Nephron (organoid): ENCODE results near the gene NECTIN2.
A peak's percentile ranks its signal among the peaks of the same experiment; 100 is the strongest.

ENCODE experiments used
- H3K27ac Mint-ChIP-seq, 3 experiments: 2 replicates each; pipeline ENCODE4 v1.8.0; 2020; ENCODE audit warnings: mixed read lengths in 3 of 3, mild to moderate bottlenecking in 2 of 3, moderate library complexity in 1 of 3
- H3K27me3 Mint-ChIP-seq: 2 replicates; pipeline ENCODE4 v1.8.0; 2021; ENCODE audit warnings: low read depth, mild to moderate bottlenecking, moderate library complexity, mixed read lengths
- H3K36me3 Mint-ChIP-seq: 2 replicates; pipeline ENCODE4 v1.8.0; 2020; ENCODE audit warnings: low read depth, mixed read lengths
- H3K4me1 Mint-ChIP-seq: 2 replicates; pipeline ENCODE4 v1.8.0; 2020; ENCODE audit warnings: mixed read lengths
- H3K4me3 Mint-ChIP-seq, 3 experiments: 2 replicates each; pipeline ENCODE4 v1.8.0; 2020; ENCODE audit warnings: mild to moderate bottlenecking in 3 of 3, mixed read lengths in 3 of 3, moderate library complexity in 2 of 3
- H3K9me3 Mint-ChIP-seq: 2 replicates; pipeline ENCODE4 v1.8.0; 2020; ENCODE audit warnings: mixed read lengths
- CTCF ChIP-seq, 3 experiments: fragments of 200-600 bp; sonication (generic); IDR thresholded peaks; one replicate each; pipeline ENCODE4 v1.5.0; 2021; ENCODE audit warnings: antibody characterized with exemption in 3 of 3; ENCODE audit not compliant: unreplicated experiment in 3 of 3

Gene NECTIN2

GRCh38 chr19:44839276-44839675, 6.8 kb upstream of the NECTIN2 start:
- Mint-ChIP-seq H3K4me3 (no peak overlapping the region), H3K9me3 (no peaks in the 10 kb centered on the region), H3K27me3 (no peaks in the 10 kb centered on the region), H3K36me3 (no peaks in the 10 kb centered on the region), H3K27ac (no peak overlapping the region), H3K4me1 (no peaks in the 10 kb centered on the region)
- no peak for TF ChIP-seq CTCF (IDR thresholded peaks at IDR 0.05; ENCODE audit: unreplicated experiment in 3 of 3)

- no peak overlapping the region for H3K27ac Mint-ChIP-seq
- no peaks in the 10 kb centered on the region for H3K27me3 Mint-ChIP-seq
- H3K4me1 Mint-ChIP-seq: peaks cover 5% of the 10 kb centered on the region
- no peak for TF ChIP-seq CTCF (IDR thresholded peaks at IDR 0.05; ENCODE audit: unreplicated experiment in 3 of 3)
- no peaks in the 10 kb centered on the region for H3K9me3 Mint-ChIP-seq
- no peaks in the 10 kb centered on the region for H3K36me3 Mint-ChIP-seq
- no peak overlapping the region for H3K4me3 Mint-ChIP-seq
These were observed 5.3 kb upstream of the NECTIN2 start for GRCh38 chr19:44840811-44841210.

GRCh38 chr19:44841231-44841630, 4.9 kb upstream of the NECTIN2 start:
- no peak for TF ChIP-seq CTCF (IDR thresholded peaks at IDR 0.05; ENCODE audit: unreplicated experiment in 3 of 3)
- Mint-ChIP-seq H3K4me1 (peaks cover 5% of the 10 kb centered on the region), H3K27me3 (no peaks in the 10 kb centered on the region), H3K9me3 (no peaks in the 10 kb centered on the region), H3K4me3 (no peak overlapping the region), H3K36me3 (no peaks in the 10 kb centered on the region), H3K27ac (no peak overlapping the region)

- Mint-ChIP-seq H3K4me3 (peak overlapping the region; percentile 86 to 99 (median 91)), H3K27ac (peak overlapping the region; percentile 53 to 94 (median 88)), H3K36me3 (no peaks in the 10 kb centered on the region), H3K27me3 (no peaks in the 10 kb centered on the region), H3K4me1 (peaks cover 27% of the 10 kb centered on the region), H3K9me3 (no peaks in the 10 kb centered on the region)
- TF ChIP-seq CTCF (IDR thresholded peaks at IDR 0.05; ENCODE audit: unreplicated experiment in 3 of 3): no peak
These were observed 848 bp upstream of the NECTIN2 start for GRCh38 chr19:44845286-44845611.

GRCh38 chr19:44846455-44847143, 502 bp downstream of the NECTIN2 start:
- no peak for TF ChIP-seq CTCF (IDR thresholded peaks at IDR 0.05; ENCODE audit: unreplicated experiment in 3 of 3)
- Mint-ChIP-seq H3K27me3 (no peaks in the 10 kb centered on the region), H3K27ac (peak overlapping the region; percentile 53 to 99 (median 94)), H3K4me1 (peaks cover 32% of the 10 kb centered on the region), H3K9me3 (no peaks in the 10 kb centered on the region), H3K4me3 (peak overlapping the region; percentile 91 to 99 (median 99)), H3K36me3 (no peaks in the 10 kb centered on the region)
